Endodermal cell (in vitro differentiated cells): Measurements from ENCODE around the gene RGS6. TPM values are rescaled to one million over a fixed set of nuclear protein-coding genes. Genes with fewer than 3 reads are reported as not detected.

Experiments used
- DNase-seq: peaks from one replicate; pipeline ENCODE4 v3.0.0-alpha.2; 2017
- H3K27ac ChIP-seq: 2 replicates; pipeline ENCODE4 v1.5.1; 2013; ENCODE audit warnings: mild to moderate bottlenecking, low read depth, low read length, moderate library complexity
- H3K27me3 ChIP-seq: 2 replicates; pipeline ENCODE4 v1.6.1; 2013; ENCODE audit warnings: mild to moderate bottlenecking, low read length, moderate library complexity; ENCODE audit not compliant: insufficient read depth, control insufficient read depth, poor library complexity, severe bottlenecking
- H3K36me3 ChIP-seq: 2 replicates; pipeline ENCODE4 v1.7.0; 2013; ENCODE audit warnings: mild to moderate bottlenecking, low read length, moderate library complexity; ENCODE audit not compliant: control insufficient read depth, insufficient read depth
- H3K4me1 ChIP-seq: one replicate; pipeline ENCODE4 v1.7.0; 2013; ENCODE audit warnings: low read length; ENCODE audit not compliant: control insufficient read depth, insufficient read depth
- H3K4me3 ChIP-seq: 2 replicates; pipeline ENCODE4 v1.5.1; 2013; ENCODE audit warnings: mild to moderate bottlenecking, low read length, moderate library complexity
- H3K9ac ChIP-seq: 2 replicates; pipeline ENCODE4 v1.6.1; 2013; ENCODE audit warnings: mild to moderate bottlenecking, low read length, moderate library complexity; ENCODE audit not compliant: poor library complexity, severe bottlenecking; ENCODE audit errors: extremely low read depth
- H3K9me3 ChIP-seq: 2 replicates; pipeline ENCODE4 v1.6.1; 2013; ENCODE audit warnings: mild to moderate bottlenecking, low read length, moderate library complexity; ENCODE audit not compliant: control insufficient read depth
- H3K27ac Mint-ChIP-seq: 2 replicates; pipeline ENCODE4 v1.8.0; 2020; ENCODE audit warnings: mixed read lengths
- H3K27me3 Mint-ChIP-seq: 2 replicates; pipeline ENCODE4 v1.8.0; 2021; ENCODE audit warnings: mild to moderate bottlenecking, mixed read lengths; ENCODE audit not compliant: insufficient read depth
- H3K36me3 Mint-ChIP-seq: 2 replicates; pipeline ENCODE4 v1.8.0; 2020; ENCODE audit warnings: low read depth, mixed read lengths
- H3K4me1 Mint-ChIP-seq: 2 replicates; pipeline ENCODE4 v1.8.0; 2020; ENCODE audit warnings: mixed read lengths
- H3K4me3 Mint-ChIP-seq: 2 replicates; pipeline ENCODE4 v1.8.0; 2020; ENCODE audit warnings: mild to moderate bottlenecking, moderate library complexity, mixed read lengths
- H3K9me3 Mint-ChIP-seq: 2 replicates; pipeline ENCODE4 v1.8.0; 2020; ENCODE audit warnings: mild to moderate bottlenecking, mixed read lengths
- WGBS, 2 experiments: methylation state at CpG; one replicate each; pipeline versions ENCODE4 v1.1.5 to v1.1.7; 2013; ENCODE audit warnings: missing lambda C conversion rate in 2 of 2, mixed read lengths in 1 of 2; ENCODE audit not compliant: insufficient coverage in 1 of 2, insufficient read length in 1 of 2; 5-methylcytosine and 5-hydroxymethylcytosine counted together
- total RNA-seq, 2 donors: library from RNA; stranded (reverse); fragmentation: NEBNext Ultra II Directional in 1 of 2; extraction: Animal tissue kit (Norgen Biotek cat#: 25700) in 1 of 2; gene quantifications; 2 replicates in 1 of 2; 3 replicates in 1 of 2; pipeline ENCODE4 v1.2.1, GENCODE V29; 2021
- TF ChIP-seq, protein P1 (sequence below): fragments of 200-600 bp; sonication (generic); conservative IDR thresholded peaks from 2 replicates; pipeline ENCODE4 v1.5.0; 2021; ENCODE audit warnings: antibody characterized with exemption, mild to moderate bottlenecking

RGS6 gene
- total RNA-seq, 2 donors from 2014 or later, result 10.1 to 16.3 TPM

DNA sequence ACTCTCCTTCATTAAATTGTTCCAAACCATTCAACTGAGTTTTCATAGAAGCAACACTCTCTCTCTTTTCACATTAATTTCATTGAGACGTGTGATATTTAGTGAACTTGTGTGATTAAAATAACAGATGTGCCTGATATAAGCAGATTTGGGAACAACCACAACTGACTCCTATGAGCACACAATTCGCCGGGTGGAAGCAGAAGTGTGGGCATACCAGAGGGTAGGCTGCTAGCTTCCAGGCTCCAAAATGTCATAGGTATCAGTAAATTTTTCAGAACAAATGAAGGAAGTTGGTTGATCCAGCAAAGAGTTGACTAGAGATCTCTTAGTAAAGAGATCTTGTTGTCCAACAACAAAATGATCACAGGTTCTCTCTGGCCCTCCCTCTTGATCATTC lies 532.0 kb downstream of the RGS6 start:
- no peaks in the 10 kb centered on the region for H3K36me3 ChIP-seq
- Mint-ChIP-seq H3K4me3 (no peak overlapping the region), H3K36me3 (peaks cover 22% of the 10 kb centered on the region), H3K27ac (no peak overlapping the region), H3K9me3 (peaks cover 30% of the 10 kb centered on the region), H3K27me3 (no peaks in the 10 kb centered on the region), H3K4me1 (no peaks in the 10 kb centered on the region)
- no peaks in the 10 kb centered on the region for H3K27me3 ChIP-seq
- no peak overlapping the region for H3K27ac ChIP-seq
- WGBS, 2 experiments, result 99 to 100% methylated on average over 2 to 3 of the region's 3 CpGs
- H3K9ac ChIP-seq, result no peak overlapping the region
- peaks cover 14% of the 10 kb centered on the region for H3K9me3 ChIP-seq
- no peak overlapping the region for H3K4me3 ChIP-seq
- H3K4me1 ChIP-seq, result no peaks in the 10 kb centered on the region
- TF ChIP-seq, protein P1, sequence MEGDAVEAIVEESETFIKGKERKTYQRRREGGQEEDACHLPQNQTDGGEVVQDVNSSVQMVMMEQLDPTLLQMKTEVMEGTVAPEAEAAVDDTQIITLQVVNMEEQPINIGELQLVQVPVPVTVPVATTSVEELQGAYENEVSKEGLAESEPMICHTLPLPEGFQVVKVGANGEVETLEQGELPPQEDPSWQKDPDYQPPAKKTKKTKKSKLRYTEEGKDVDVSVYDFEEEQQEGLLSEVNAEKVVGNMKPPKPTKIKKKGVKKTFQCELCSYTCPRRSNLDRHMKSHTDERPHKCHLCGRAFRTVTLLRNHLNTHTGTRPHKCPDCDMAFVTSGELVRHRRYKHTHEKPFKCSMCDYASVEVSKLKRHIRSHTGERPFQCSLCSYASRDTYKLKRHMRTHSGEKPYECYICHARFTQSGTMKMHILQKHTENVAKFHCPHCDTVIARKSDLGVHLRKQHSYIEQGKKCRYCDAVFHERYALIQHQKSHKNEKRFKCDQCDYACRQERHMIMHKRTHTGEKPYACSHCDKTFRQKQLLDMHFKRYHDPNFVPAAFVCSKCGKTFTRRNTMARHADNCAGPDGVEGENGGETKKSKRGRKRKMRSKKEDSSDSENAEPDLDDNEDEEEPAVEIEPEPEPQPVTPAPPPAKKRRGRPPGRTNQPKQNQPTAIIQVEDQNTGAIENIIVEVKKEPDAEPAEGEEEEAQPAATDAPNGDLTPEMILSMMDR, result no peak
- DNase-seq, result no peak

DNA sequence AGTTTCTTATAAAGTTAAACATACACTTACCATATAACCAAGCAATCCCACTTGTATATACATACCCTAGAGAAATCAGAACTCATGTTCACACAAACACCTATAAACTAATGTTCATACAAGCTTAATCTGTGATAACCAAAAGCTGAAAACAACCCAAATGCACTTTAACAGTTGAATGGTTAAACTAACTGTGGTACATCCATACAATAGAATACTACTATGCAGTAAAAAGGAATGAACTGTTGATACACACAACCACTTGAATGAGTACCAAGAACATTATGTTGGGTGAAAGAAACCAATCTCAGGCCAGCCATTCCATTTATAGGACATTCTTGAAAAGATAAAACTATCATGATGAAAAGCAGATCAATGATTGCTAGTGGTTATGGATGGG lies 534.1 kb downstream of the RGS6 start:
- Histone ChIP-seq H3K36me3 (no peaks in the 10 kb centered on the region), H3K27me3 (no peaks in the 10 kb centered on the region), H3K27ac (no peak overlapping the region), H3K9ac (no peak overlapping the region), H3K4me3 (no peak overlapping the region), H3K9me3 (peaks cover 14% of the 10 kb centered on the region), H3K4me1 (no peaks in the 10 kb centered on the region)
- H3K36me3 Mint-ChIP-seq, result peaks cover 17% of the 10 kb centered on the region
- DNase-seq, result no peak
- H3K9me3 Mint-ChIP-seq, result peaks cover 30% of the 10 kb centered on the region
- H3K27ac Mint-ChIP-seq, result no peak overlapping the region
- H3K4me1 Mint-ChIP-seq, result no peaks in the 10 kb centered on the region
- no peaks in the 10 kb centered on the region for H3K27me3 Mint-ChIP-seq
- TF ChIP-seq, protein P1, result no peak
- no peak overlapping the region for H3K4me3 Mint-ChIP-seq

DNA sequence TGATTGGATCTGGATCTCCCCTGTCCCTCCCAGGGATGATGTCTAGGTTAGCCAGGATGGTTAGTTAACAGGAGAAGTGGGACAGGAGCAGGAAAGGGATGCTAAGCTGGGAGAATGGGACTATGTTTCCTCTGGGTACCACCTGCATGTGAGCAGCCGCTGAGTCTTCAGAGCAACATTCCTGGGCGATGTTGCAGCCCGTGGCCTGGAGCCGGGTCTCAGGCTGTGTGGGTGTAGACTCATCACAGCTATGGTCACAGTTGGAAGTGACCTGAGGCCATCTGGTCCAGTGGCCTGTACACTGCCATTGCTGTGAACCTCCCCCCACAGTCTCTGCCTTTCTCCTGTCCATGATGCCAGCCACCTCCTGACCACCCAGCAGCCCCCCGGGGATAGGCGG lies 539.1 kb downstream of the RGS6 start:
- TF ChIP-seq, protein P1, result no peak
- 89 to 100% methylated on average over 3 to 6 of the region's 6 CpGs for WGBS, 2 experiments
- H3K36me3 Mint-ChIP-seq, result peaks cover 18% of the 10 kb centered on the region
- H3K9me3 ChIP-seq, result peaks cover 6% of the 10 kb centered on the region
- H3K9ac ChIP-seq, result no peak overlapping the region
- H3K27me3 Mint-ChIP-seq, result no peaks in the 10 kb centered on the region
- H3K36me3 ChIP-seq, result no peaks in the 10 kb centered on the region
- H3K27ac Mint-ChIP-seq, result no peak overlapping the region
- no peaks in the 10 kb centered on the region for H3K4me1 ChIP-seq
- H3K4me3 ChIP-seq, result no peak overlapping the region
- peaks cover under 1% of the 10 kb centered on the region for H3K4me1 Mint-ChIP-seq
- DNase-seq, result no peak
- no peak overlapping the region for H3K27ac ChIP-seq
- no peak overlapping the region for H3K4me3 Mint-ChIP-seq
- no peaks in the 10 kb centered on the region for H3K27me3 ChIP-seq
- H3K9me3 Mint-ChIP-seq, result peaks cover 15% of the 10 kb centered on the region
